GM21367 (cell line): ENCODE measurements around the gene DNAJB6.
"Not testable (repeated sequence)": the region's sequence is repeated elsewhere in the genome, so short reads cannot be mapped to it uniquely, and the experiment has no call there.

Experiments used
- ATAC-seq: cut with Tn5 transposase; IDR thresholded peaks from one replicate; pipeline ENCODE4 v1.9.1; 2021; ENCODE audit not compliant: unreplicated experiment

Gene DNAJB6

DNA sequence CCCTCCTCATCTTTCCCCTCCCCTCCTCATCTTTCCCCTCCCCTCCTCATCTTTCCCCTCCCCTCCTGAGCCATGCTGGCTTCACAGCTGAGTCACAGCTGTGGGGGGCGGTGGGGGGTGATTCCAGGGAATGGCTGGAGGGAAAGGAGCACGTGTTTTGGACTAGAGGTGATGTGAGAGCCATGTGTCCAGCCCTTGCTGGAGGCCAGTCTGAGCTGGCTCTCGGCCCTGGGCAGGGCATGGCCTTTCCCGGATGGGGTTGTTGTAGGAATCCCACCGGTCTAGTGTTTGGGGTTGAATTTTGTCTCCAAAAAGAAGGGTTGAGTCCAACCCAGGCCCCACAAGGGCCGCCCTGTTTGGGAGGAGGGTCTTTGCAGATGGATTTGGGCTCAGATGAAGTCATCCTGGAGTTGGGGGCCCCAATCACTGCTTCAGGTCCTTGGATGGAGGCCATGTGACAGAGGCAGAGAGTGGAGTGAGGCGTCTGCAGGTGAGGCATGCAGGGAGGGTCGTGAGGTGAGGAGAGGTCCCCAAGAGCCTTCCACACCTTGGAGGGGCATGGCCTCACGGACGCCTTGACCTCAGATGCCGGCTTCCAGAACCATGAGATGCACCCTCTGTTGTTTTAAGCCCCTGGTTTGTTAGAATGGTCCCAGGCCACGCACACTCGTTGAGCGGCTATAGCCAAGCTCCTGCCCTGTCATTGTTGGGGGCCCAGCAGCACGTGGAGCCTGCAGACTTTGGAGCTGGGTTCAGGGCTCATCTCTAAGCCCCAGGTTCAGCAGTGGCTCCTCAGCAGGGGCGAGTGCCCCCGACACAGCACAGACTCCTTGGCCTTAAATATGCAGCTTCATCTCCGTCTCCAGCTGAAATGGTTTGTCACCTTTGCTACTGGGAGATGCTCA, 101.6 kb downstream of the DNAJB6 start:
- ATAC-seq = no peak

DNA sequence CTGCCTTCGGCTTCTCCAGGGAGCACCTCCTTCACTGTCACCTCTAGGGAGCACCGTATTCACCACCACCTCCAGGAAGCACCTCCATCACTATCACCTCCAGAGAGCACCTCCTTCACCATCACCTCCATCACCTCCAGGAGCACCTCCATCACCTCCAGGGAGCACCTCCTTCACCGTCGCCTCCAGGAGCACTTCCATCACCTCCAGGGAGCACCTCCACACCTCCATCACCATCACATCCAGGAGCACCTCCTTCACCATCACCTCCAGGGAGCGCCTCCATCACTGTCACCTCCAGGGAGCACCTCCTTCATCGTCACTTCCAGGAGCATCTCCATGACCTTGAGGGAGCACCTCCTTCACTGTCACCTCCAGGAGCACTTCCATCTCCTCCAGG, 102.3 kb downstream of the DNAJB6 start:
- ATAC-seq = no peak

DNA sequence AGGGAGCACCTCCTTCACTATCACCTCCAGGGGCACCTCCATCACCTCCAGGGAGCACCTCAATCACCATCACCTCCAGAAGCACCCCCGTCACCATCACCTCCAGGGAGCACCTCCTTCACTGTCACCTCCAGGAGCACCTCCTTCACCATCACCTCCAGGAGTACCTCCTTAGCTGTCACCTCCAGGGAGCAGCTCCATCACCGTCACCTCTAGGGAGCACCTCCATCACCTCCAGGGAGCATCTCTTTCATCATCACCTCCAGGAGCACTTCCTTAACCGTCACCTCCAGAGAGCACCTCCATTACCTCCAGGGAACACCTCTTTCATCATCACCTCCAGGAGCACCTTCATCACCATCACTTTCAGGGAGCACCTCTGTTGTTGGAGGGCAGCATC, 103.0 kb downstream of the DNAJB6 start:
- ATAC-seq = no peak

DNA sequence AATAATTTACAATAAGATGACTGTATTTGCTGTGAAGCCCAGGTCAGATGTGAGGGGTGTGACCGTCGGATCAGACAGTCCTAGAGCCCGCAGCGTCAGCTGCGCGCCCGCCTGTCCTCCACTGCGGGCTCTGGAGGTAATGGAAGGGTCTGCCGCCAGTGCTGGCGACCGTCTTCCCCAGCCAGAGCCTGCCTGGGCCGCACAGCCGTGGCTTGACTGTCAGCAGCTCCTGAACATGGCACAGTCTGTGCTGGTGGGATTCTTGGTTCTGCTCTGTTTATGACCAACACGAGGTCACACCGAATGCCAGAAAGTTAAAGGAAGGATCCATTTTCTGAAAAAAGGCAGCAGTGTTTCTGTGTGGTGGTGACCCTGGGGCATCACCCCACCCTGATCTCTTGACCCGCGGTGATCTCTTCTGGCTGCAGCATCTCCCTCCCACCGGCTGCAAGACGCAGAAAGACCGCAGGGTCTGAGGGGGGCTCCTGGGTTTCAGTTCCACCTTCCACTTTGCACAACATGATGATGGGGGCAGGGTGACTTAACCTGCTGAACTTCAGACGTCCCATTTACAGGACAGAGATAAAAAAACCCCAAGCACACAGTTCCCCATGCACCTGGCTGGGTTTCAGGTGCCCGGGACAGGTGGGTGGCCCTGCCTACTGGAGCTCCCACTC, 103.7 kb downstream of the DNAJB6 start:
- no peak for ATAC-seq

DNA sequence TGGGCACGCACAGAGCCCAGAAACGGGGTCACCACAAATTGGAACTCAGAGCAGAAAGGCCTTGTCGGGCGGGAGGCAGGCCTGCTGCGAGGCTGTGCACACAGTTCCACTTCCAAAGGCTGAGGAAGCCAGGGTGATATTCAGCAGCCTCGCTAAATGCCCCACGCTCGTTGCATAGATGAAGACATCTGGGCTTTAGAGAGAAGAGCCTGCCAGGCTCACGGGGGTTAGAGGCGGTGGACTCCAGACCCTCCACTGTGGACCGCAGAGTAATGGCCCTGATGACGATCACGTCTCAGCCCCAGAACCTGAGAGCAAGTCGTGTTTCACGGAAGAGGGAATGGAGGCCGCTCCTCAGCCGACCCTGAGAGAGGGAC, 104.2 kb downstream of the DNAJB6 start:
- no peak for ATAC-seq

DNA sequence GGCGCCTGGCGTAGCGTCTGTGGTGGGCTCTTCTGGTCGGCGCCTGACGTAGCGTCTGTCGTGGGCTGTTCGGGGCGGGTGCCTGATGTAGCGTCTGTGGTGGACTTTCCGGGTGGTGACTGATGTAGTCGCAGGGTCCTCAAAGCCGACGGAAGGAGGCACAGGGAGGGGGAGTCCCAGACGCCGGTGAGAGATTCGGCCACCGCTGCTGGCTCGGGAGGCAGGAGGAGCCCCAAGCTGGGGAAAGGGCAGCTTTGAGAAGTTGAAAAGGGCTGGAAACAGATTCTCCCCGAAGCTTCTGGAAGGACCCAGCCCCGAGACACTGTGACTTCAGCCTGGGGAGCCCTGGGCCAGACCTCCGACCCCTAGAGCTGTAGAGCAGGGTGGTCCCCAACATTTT, 105.7 kb downstream of the DNAJB6 start:
- ATAC-seq = no peak

DNA sequence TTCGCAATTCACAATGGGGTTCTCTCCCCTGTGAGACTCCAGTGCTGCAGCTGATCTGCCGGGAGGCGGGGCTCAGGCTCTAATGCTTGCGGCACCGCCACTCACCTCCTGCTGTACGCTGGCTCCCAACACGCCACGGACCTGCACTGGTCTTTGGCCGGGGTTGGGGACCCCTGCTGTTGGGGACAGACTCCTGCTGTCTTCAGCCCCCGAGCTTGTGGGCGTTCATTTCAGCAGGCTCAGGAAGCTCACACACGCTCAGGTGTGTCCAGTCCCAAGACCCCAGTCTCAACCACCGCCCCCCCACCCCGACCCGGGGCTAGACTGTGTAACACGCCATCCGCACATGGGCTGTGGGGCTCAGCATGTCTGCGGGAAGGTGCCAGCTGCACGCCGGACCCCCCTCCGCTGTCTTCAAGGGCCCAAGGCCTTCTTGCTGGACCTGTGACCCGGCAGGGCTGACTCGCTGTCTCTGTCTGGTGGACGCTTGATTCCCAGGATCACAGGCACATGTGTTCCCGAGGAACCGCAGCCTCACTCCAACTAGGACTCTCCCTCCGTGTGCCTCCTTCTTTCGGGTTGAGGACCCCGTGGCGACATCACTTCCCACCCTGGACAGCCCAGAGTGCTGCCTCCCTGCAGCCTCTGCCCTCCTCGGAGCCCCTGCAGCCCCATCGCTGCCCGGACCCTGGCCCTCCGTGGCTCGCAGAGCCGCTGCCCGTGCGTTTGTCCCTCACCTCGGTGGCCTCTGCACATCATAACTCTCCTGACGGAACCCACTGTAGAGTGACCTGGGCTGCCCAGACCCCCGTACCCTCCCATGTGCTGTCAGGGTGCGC, 106.4 kb downstream of the DNAJB6 start:
- no peak for ATAC-seq

DNA sequence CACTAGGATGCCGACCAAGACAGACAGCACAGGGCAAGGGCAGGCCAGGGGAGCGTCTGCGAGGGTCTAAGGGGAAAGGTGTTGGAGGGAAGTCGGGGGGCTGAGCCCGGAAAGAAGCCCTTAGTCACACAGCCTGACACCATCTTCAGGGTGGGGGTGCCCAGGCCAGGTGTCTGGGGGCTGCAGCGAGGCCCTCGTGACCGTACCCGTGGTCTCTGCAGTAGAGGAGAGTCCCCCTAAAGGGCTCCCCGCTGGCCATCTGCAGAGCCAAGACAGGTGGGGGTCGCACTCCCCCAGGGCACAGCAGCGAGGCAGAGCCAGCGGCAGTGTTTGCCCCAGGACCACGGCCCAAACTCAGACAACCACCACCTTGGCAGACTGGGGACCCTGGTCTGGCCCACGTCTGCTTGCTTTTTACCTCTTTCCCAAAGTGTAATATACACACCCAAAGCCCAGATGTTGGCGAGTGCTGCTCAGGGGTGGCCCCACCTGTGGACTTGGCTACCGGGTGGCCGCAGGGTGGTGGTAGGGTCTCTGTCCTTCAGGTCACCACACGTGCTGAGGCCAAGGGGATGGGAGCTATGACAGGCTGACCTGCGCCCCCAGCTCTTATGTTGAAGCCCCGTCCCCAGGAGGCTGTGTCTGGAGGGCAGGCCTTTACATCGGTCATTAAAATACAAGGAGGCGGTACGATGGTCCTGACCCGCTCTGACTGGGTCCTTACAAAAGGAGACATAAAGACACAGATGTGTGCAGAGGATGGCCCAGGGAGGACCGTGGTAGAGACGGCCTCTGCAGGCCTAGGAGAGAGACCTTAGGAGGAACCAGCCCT, 107.4 kb downstream of the DNAJB6 start:
- no peak for ATAC-seq

DNA sequence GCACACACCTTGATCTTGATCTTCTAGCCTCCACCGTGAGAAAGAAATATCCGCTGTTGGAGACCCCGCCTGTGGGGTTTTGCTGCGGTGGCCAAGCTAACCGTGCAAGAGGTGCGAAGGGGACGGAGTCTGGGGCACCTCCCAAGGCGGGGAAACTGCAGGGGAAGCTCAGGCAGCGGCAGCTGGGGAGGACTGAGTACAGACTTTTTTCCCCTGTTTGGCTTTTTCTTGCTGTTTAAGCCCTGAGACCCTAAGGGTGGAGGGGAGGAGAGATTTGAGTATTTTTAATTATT, 108.0 kb downstream of the DNAJB6 start:
- ATAC-seq = no peak

DNA sequence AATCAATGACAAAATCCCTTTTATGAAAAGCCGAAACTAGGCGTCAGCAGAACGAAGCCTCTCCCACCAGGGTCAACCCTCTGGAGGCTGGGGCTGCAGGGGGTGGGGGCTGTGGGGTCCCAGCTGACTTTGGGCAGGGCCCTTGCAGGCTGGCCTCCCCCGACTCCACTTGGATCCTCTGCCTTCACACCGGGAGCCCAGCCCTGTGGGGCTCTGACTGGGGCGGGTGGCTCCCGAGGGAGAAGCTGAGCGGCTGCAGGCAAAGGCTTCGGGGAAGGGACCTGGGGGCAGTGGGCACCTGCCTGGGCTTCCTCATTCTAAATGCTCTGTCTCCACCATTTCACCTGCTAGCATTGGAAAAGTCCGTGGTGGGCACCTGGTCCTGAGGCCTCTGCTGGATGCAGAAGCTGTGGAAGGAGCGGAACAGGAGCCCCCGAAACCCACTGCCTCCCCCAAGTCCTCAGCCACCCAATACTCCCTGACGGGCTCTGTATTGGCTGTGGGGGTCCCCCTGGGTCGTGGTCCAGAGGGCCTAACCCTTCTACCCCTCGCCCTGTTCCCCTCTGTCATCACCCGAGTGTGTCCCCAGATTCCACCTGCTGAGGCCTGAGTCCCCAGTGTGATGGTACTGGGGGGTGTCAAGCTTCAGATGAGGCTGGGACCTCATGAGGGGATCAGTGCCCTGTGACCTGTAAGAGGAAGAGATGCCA, 108.6 kb downstream of the DNAJB6 start:
- no peak for ATAC-seq

DNA sequence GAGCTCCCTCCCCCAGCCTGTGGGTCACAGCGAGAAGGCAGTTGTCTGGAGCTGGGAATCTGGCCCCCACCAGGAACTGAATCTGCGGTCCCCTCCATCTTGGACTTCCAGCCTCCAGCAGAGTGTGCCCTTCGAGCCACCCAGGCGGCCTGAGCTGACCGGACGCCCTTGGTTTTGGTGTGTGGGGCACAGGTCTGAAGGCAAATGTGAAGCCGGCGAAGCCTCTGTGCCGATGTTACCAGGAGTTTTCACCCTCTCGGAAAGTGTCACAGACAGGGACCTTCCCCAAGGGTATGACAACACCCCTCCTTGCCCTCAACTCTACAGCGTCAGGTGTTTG, 109.1 kb downstream of the DNAJB6 start:
- no peak for ATAC-seq

DNA sequence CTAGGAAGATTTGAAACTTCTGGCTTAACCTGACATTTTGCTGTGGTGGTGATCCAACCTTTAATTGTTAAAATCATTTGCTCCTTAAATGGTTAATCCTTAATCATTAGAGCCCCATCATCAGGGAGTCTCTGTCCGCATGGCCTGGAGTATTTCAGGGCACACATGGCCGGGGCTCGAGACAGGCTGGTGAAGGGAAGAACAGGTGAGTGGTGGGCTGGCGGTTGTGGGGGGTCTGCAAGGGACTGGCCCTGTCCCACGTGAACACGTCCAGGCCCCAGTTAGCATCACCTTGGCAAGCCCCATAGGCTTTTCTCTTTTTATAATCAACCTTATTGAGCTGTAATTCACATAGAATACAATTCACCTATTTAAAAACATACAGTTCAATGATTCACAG, 109.5 kb downstream of the DNAJB6 start:
- no peak for ATAC-seq

DNA sequence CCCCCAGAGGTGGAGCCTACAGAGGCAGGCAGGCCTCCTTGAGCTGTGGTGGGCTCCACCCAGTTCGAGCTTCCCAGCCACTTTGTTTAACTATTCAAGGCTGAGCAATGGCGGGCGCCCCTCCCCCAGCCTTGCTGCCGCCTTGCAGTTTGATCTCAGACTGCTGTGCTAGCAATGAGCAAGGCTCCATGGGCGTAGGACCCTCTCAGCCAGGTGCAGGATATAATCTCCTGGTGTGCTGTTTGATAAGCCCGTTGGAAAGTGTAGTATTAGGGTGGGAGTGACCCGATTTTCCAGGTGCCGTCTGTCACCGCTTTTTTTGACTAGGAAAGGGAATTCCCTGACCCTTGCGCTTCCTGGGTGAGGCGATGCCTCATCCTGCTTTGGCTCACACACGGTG, 117.2 kb downstream of the DNAJB6 start:
- not testable (repeated sequence) for ATAC-seq

DNA sequence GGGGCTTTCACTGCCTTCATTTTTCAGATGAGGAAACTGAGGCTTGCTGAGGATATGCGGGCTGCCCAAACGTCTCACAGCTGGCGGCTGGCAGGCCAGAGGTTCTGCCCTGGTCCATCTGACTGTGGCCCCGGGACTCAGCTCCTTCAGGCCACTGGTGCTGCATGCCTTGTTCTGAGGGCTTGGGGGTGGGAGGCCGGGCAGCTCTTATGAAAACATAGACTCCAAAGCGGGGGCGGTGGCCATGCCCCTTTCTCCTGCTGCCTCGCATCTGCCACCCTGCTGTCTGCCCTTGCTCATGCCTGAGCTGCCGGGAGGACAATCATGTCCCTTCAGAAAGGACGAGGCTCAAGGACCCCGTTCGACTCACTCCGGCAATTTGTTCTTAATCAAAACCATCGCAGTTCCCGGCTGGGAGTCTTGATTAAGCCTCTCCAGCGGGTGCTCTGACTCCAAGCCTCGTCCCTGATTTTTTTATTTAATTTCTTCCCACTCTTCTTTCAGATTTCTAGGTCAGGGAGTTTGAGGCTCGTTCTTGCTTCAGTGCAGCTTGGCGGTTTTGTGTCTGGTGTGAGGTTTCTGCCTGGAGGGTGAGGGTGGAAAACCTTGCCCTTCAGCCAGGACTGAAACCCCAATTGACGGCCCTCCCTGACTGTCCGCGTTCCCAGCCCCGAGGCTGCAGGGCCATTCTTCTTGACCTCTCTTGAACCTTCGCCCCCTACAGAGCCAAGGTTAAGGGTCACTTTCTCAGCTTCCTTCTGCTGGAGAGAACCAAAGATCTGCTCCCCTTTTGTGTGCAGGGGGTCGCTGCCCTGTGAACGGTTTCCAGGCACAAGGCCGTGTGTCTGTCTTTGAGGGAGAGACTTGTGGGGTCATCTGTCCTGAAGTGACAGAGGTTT, 120.8 kb downstream of the DNAJB6 start:
- ATAC-seq = no peak

DNA sequence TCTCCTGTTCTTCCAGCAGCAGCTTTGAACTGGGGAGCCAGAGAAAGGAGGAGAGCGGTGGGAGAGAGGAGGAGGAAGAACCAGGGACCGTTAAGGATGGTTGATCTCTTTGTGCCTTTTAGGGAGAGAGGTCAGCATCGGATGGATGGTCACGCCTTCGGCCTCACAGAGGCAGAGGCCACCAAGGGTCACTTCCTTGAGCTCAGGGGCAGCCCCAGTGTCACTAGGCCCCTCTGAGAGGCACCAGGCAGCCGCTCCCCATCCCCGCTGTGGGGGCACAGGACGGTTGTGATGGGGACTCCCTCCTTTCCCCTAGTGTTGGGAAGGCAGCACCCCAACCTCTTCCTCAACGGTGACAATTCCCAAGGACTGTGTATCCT, 121.4 kb downstream of the DNAJB6 start:
- no peak for ATAC-seq

DNA sequence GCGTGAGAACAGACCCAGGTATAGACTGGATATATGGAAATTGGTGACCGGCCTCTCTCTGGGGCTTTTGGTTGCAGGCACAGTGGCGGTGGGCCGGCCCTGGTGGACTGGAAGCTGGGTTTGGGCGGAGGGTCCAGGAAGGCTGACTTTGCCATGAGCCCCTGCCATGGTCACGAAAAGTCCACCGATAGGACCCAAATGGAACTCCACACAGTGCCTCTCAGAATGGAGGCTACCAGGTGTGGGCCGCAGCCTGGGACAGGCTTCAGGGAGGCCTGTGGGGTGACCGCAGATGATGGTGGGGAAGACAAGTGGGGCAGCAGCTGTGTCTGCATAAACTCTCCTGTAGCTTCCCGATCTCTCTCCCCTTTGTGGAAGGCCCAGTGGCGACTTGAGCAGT, 123.2 kb downstream of the DNAJB6 start:
- no peak for ATAC-seq

DNA sequence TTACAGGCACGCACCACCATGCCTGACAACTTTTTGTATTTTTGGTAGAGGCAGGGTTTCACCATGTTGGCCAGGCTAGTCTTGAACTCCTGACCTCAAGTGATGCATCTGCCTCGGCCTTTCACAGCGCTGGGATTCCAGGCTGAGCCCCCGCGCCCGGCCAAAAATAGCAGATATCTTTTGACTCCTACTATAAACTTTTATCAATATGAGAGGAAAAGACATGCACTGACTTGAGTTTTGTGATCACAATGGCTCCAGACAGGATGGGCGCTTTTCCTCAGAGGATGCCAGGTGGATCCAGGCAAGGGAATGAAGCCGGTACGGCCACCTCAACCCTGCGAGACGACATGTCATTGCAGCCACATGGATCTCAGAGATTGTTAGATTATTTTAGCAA, 123.9 kb downstream of the DNAJB6 start:
- ATAC-seq = no peak

DNA sequence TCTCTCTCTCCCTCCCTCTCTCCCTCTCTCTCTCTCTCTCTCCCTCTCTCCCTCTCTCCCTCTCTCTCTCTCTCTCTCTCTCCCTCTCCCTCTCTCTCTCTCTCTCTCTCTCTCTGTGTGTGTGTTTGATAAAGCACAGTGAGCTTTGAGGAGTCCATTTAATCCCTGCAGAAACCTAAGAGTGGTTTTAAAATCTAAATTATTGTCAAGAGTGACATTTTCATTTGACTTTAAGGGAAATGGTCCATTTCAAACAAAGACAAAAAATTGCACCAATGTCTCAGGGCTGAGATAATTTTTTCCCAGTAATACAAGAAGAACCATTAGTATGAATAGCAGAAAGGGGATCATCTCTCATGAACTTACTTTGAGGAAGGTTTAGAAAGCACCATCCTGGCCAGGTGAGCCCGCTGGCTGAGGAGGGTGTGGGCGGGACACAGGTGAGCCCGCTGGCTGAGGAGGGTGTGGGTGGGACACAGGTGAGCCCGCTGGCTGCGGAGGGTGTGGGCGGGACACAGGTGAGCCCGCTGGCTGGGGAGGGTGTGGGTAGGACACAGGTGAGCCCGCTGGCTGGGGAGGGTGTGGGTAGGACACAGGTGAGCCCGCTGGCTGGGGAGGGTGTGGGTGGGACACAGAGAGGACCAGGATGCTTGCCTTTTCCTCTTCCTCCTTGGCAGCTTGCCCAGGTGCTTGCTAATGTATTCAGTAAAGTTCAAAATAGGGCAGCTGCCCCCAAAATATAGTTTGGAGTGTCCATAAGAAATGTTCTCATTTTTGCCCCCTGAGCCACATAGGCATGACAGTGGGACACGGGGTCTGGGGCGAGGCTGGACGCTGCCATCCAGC, 125.0 kb downstream of the DNAJB6 start:
- ATAC-seq = no peak

DNA sequence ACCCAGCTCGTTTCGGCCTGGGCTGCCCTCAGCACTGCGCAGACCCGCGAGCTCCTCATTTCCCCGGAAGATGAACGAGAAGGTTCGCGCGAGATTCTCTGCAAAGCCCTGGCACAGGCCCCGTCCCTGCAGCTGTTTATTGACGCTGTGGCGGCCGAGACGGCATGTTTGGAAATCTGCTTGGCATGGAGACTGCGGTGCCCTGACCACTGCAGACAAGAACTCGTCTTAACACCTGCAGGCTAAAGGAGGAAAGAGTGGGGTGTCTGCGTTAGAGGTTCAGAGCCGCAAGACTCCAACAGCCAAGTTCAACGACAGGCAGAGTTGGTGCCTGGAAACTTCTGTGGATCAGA, 125.6 kb downstream of the DNAJB6 start:
- no peak for ATAC-seq
